Measurements from ENCODE around the gene OTUB2. TPM values are rescaled to one million over a fixed set of nuclear protein-coding genes. Genes with fewer than 3 reads are reported as not detected.

Gene OTUB2
- total RNA-seq, 1 donor from 2014 or later, result 1.7 TPM

- H3K4me1 ChIP-seq, result no peaks in the 10 kb centered on the region
- no peak overlapping the region for H3K4me3 ChIP-seq
- no peak for DNase-seq (ENCODE audit: extremely low spot score in 2 of 2)
- no peaks in the 10 kb centered on the region for H3K9me3 ChIP-seq
- no peaks in the 10 kb centered on the region for H3K36me3 ChIP-seq
- H3K27ac ChIP-seq, result no peak overlapping the region
- intact Hi-C loops (cut with DNase I), result no loop called here
- H3K27me3 ChIP-seq, result no peaks in the 10 kb centered on the region
- no peak for TF ChIP-seq POLR2A (IDR thresholded peaks at IDR 0.05)
- TF ChIP-seq, protein P1, sequence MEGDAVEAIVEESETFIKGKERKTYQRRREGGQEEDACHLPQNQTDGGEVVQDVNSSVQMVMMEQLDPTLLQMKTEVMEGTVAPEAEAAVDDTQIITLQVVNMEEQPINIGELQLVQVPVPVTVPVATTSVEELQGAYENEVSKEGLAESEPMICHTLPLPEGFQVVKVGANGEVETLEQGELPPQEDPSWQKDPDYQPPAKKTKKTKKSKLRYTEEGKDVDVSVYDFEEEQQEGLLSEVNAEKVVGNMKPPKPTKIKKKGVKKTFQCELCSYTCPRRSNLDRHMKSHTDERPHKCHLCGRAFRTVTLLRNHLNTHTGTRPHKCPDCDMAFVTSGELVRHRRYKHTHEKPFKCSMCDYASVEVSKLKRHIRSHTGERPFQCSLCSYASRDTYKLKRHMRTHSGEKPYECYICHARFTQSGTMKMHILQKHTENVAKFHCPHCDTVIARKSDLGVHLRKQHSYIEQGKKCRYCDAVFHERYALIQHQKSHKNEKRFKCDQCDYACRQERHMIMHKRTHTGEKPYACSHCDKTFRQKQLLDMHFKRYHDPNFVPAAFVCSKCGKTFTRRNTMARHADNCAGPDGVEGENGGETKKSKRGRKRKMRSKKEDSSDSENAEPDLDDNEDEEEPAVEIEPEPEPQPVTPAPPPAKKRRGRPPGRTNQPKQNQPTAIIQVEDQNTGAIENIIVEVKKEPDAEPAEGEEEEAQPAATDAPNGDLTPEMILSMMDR (IDR thresholded peaks at IDR 0.05), result no peak
- no peak for TF ChIP-seq POLR2AphosphoS5 (IDR thresholded peaks at IDR 0.05; ENCODE audit: insufficient read depth in 1 of 2, low read depth in 1 of 2)
These were observed 8.7 kb downstream of the OTUB2 start for GRCh38 chr14:94034886-94035285.

DNA sequence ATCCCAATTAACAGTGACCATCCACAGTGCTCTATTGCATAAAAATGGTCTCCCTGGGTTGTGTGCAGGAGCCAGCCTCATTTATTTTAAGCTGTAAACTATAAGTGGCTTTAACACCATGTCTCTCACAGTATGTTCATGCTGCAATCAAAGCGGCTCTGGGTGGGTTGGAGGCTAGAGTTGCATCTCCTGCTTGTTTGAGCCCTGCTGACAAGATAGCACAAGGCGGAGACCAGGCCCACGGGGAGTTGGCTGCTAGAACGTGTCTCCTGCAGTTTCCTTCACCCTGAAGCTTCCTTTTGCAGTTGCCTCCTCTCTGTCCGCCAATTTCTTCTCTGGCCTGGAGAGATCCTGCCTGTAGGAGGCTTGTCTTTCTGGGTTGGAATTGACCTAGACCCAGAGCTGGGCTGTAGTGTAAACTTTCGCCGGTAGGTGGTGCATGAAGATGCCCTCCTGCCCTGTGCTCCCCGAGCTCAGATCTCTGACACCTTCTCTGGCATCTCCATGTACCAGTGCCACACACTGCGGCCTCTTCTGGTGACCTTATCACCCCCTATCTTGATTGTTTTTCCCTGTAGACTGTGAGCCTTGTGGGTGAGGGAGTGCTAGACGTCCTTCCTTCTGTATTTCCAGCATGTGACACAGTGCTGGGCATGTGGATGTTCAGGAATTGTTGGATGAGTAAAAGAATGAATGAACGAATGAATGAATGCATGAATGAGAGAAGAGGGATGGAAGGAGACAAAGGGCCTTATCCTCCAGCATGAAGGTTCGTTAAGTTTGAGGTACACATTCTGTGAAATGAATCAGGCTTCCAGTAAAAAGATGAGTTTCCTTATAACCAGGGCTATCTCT lies 10.4 kb downstream of the OTUB2 start:
- Histone ChIP-seq H3K36me3 (no peaks in the 10 kb centered on the region), H3K27ac (no peak overlapping the region), H3K27me3 (no peaks in the 10 kb centered on the region), H3K9me3 (no peaks in the 10 kb centered on the region), H3K4me3 (no peak overlapping the region), H3K4me1 (no peaks in the 10 kb centered on the region)
- TF ChIP-seq POLR2A (IDR thresholded peaks at IDR 0.05), result no peak
- TF ChIP-seq, protein P1 (IDR thresholded peaks at IDR 0.05), result peak; percentile 67 to 81 (median 74)
- no peak for TF ChIP-seq POLR2AphosphoS5 (IDR thresholded peaks at IDR 0.05; ENCODE audit: insufficient read depth in 1 of 2, low read depth in 1 of 2)
- no peak for DNase-seq (ENCODE audit: extremely low spot score in 2 of 2)
- intact Hi-C loops (cut with DNase I), result no loop called here

GRCh38 chr14:94037954-94038353 lies 11.8 kb downstream of the OTUB2 start:
- Histone ChIP-seq H3K36me3 (no peaks in the 10 kb centered on the region), H3K4me1 (peaks cover 9% of the 10 kb centered on the region), H3K27me3 (no peaks in the 10 kb centered on the region), H3K27ac (no peak overlapping the region), H3K9me3 (no peaks in the 10 kb centered on the region), H3K4me3 (no peak overlapping the region)
- intact Hi-C loops (cut with DNase I), result no loop called here
- TF ChIP-seq POLR2A (IDR thresholded peaks at IDR 0.05), result no peak
- TF ChIP-seq, protein P1 (IDR thresholded peaks at IDR 0.05), result no peak
- no peak for TF ChIP-seq POLR2AphosphoS5 (IDR thresholded peaks at IDR 0.05; ENCODE audit: insufficient read depth in 1 of 2, low read depth in 1 of 2)
- no peak for DNase-seq (ENCODE audit: extremely low spot score in 2 of 2)

DNA sequence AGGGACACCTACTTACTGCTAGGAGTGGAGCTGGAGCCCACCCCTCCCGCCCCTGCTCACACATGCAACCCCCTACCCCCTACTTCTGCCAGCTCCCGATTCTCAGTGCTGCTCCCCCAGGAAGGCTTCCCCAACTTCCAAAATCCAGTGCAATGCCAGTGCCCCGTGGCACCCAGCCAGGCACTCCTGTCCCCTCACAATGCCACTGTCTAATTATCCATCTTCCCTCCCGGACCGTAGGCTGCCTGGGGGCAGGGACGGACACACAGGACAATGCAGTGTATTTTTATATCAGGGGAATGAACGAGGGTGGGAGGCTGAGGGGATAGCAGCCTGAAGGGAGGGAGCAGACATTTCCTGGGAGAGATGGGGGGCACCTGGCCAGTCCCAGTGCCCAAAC lies 12.4 kb downstream of the OTUB2 start:
- peaks cover 15% of the 10 kb centered on the region for H3K4me1 ChIP-seq
- no peaks in the 10 kb centered on the region for H3K27me3 ChIP-seq
- intact Hi-C loops (cut with DNase I), result no loop called here
- H3K9me3 ChIP-seq, result no peaks in the 10 kb centered on the region
- DNase-seq (ENCODE audit: extremely low spot score in 2 of 2), result no peak
- no peak overlapping the region for H3K4me3 ChIP-seq
- H3K36me3 ChIP-seq, result no peaks in the 10 kb centered on the region
- no peak overlapping the region for H3K27ac ChIP-seq
- TF ChIP-seq POLR2AphosphoS5 (IDR thresholded peaks at IDR 0.05; ENCODE audit: insufficient read depth in 1 of 2, low read depth in 1 of 2) (no peak), POLR2A (IDR thresholded peaks at IDR 0.05) (no peak)
- TF ChIP-seq, protein P1 (IDR thresholded peaks at IDR 0.05), result no peak

Measured in vagina (tissue), 2 donors.